T-helper 1 cell treated with Interleukin-12 subunit alpha and Interleukin-12 subunit beta and Interleukin-4 antibody, amounts not matched to agents 30 μg/mL and 1 μg/mL, for 36 hours (primary cell): ENCODE measurements around the gene ZNF732.
"Not testable (repeated sequence)": the region's sequence is repeated elsewhere in the genome, so short reads cannot be mapped to it uniquely, and the experiment has no call there.

Experiments
- H3K27ac Mint-ChIP-seq: one replicate; pipeline ENCODE4 v1.8.0; 2021; ENCODE audit warnings: mild to moderate bottlenecking, mixed read lengths
- H3K27me3 Mint-ChIP-seq: one replicate; pipeline ENCODE4 v1.8.0; 2021; ENCODE audit warnings: low read depth, mixed read lengths
- H3K36me3 Mint-ChIP-seq: one replicate; pipeline ENCODE4 v1.8.0; 2021; ENCODE audit warnings: low read depth, mixed read lengths
- H3K4me1 Mint-ChIP-seq: one replicate; pipeline ENCODE4 v1.8.0; 2021; ENCODE audit warnings: low read depth, mixed read lengths
- H3K4me3 Mint-ChIP-seq: one replicate; pipeline ENCODE4 v1.8.0; 2021; ENCODE audit warnings: mild to moderate bottlenecking, moderate library complexity, mixed read lengths
- H3K9me3 Mint-ChIP-seq: one replicate; pipeline ENCODE4 v1.8.0; 2021; ENCODE audit warnings: mixed read lengths

The ZNF732 gene

GRCh38 chr4:304969-305680, at the start of gene ZNF732:
TSS of gene ZNF732 (minus strand) at chr4:305474. CDS start at chr4:305310, 164 bp downstream.
- Mint-ChIP-seq H3K36me3 (peaks cover 2% of the 10 kb centered on the region), H3K9me3 (peaks cover 58% of the 10 kb centered on the region), H3K4me3 (no peak within 1 kb of the TSS), H3K27ac (no peak within 1 kb of the TSS), H3K27me3 (no peaks in the 10 kb centered on the region), H3K4me1 (no peaks in the 10 kb centered on the region)

- peaks cover 48% of the 10 kb centered on the region for H3K9me3 Mint-ChIP-seq
- H3K27me3 Mint-ChIP-seq, result no peaks in the 10 kb centered on the region
- peak overlapping the region; percentile 17 for H3K4me3 Mint-ChIP-seq
- H3K4me1 Mint-ChIP-seq, result peaks cover 18% of the 10 kb centered on the region
- no peak overlapping the region for H3K27ac Mint-ChIP-seq
- peaks cover 74% of the 10 kb centered on the region for H3K36me3 Mint-ChIP-seq
These were observed 34.7 kb upstream of the ZNF732 start for GRCh38 chr4:340011-340410.

DNA sequence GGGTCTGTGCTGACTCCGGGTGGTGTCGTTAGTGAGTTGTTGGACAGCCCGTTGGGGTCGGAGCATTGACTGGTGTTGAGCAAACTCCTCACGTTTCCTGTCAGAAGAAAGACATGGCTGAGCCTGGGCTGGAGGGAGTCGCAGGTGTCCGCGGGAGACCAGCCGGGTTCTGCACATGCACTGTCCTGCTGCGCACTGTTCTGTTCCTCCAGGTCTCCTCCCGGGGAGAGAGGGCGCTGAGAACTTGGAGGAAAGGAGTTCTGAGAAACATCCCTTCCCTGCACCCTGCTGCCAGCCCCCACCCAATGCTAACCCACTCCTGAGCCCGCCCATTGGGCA, 33.5 kb upstream of the ZNF732 start:
- H3K27ac Mint-ChIP-seq, result peak overlapping the region; percentile 99
- peaks cover 64% of the 10 kb centered on the region for H3K36me3 Mint-ChIP-seq
- peaks cover 54% of the 10 kb centered on the region for H3K9me3 Mint-ChIP-seq
- peak overlapping the region; percentile 99 for H3K4me3 Mint-ChIP-seq
- H3K27me3 Mint-ChIP-seq, result peaks cover 3% of the 10 kb centered on the region
- peaks cover 18% of the 10 kb centered on the region for H3K4me1 Mint-ChIP-seq

GRCh38 chr4:337932-338758, 32.9 kb upstream of the ZNF732 start:
- Mint-ChIP-seq H3K27me3 (peaks cover 3% of the 10 kb centered on the region), H3K4me3 (peak overlapping the region; percentile 99), H3K9me3 (peaks cover 54% of the 10 kb centered on the region), H3K27ac (peak overlapping the region; percentile 99), H3K36me3 (peaks cover 60% of the 10 kb centered on the region), H3K4me1 (peaks cover 18% of the 10 kb centered on the region)

- Mint-ChIP-seq H3K9me3 (peaks cover 52% of the 10 kb centered on the region), H3K4me1 (peaks cover 18% of the 10 kb centered on the region), H3K4me3 (peak within 1 kb of the TSS; percentile 99), H3K36me3 (peaks cover 52% of the 10 kb centered on the region), H3K27me3 (peaks cover 3% of the 10 kb centered on the region), H3K27ac (peak within 1 kb of the TSS; percentile 99)
These were observed 32.1 kb upstream of the ZNF732 start, which contains the start of gene ZNF141 for GRCh38 chr4:337143-337931. TSS of gene ZNF141 (plus strand) at chr4:337814. CDS start at chr4:337984, 170 bp downstream.

GRCh38 chr4:336893-337142, 31.5 kb upstream of the ZNF732 start:
- H3K4me1 Mint-ChIP-seq, result peaks cover 18% of the 10 kb centered on the region
- peaks cover 46% of the 10 kb centered on the region for H3K36me3 Mint-ChIP-seq

GRCh38 chr4:336099-336892, 31.0 kb upstream of the ZNF732 start:
- Mint-ChIP-seq H3K36me3 (peaks cover 41% of the 10 kb centered on the region), H3K27ac (peak overlapping the region; percentile 57), H3K9me3 (peaks cover 43% of the 10 kb centered on the region), H3K4me1 (peaks cover 18% of the 10 kb centered on the region), H3K4me3 (peak overlapping the region; percentile 68), H3K27me3 (peaks cover 3% of the 10 kb centered on the region)

More at GRCh38 chr4:336893-337142, 31.5 kb upstream of the ZNF732 start:
- H3K4me3 Mint-ChIP-seq, result peak overlapping the region; percentile 99
- H3K9me3 Mint-ChIP-seq, result peaks cover 48% of the 10 kb centered on the region
- peaks cover 3% of the 10 kb centered on the region for H3K27me3 Mint-ChIP-seq
- peak overlapping the region; percentile 99 for H3K27ac Mint-ChIP-seq

DNA sequence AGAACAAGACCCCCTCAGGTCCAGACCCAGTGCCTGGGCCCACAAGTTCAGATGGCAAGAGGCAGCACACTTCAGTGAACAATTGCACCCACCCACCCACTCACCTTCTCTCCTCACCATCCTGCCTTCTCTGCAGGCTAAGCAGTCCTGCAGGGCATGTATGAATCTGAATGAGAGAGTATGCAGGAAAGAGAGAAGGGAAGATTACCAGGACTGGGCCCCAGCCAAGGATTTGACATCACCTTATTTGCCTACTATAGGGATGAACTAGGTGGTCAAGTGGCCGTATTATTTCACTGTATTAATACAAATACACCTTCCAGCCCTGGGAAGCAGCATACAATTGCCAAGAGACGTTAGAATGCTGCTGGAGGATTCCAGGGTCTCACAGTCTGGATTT, 30.2 kb upstream of the ZNF732 start:
- Mint-ChIP-seq H3K9me3 (peaks cover 38% of the 10 kb centered on the region), H3K4me3 (peak overlapping the region; percentile 68), H3K27me3 (peaks cover 3% of the 10 kb centered on the region), H3K27ac (no peak overlapping the region), H3K4me1 (peaks cover 18% of the 10 kb centered on the region), H3K36me3 (peaks cover 36% of the 10 kb centered on the region)

DNA sequence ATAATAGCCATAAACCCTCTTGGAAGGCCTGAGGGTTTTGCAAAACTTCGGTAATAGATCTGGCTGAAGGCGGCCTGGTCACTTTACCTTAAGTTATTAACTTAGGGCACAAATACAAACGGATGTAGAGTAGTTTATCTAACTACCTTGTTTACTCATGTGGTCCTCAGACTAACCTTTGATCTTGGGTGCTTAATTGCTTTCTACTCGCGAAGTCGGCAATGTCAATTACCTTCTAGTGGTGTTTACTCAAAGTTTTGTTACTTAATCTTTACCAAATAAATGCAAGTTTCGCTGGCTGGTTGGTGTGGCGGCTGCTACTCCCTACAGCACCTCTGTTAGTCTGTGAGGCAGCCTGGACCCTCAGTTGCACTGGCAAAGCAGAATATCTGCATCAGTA, 23.5 kb upstream of the ZNF732 start:
- Mint-ChIP-seq H3K9me3 (peaks cover 22% of the 10 kb centered on the region), H3K4me3 (no peak overlapping the region), H3K27me3 (no peaks in the 10 kb centered on the region), H3K27ac (no peak overlapping the region), H3K4me1 (no peaks in the 10 kb centered on the region), H3K36me3 (no peaks in the 10 kb centered on the region)

DNA sequence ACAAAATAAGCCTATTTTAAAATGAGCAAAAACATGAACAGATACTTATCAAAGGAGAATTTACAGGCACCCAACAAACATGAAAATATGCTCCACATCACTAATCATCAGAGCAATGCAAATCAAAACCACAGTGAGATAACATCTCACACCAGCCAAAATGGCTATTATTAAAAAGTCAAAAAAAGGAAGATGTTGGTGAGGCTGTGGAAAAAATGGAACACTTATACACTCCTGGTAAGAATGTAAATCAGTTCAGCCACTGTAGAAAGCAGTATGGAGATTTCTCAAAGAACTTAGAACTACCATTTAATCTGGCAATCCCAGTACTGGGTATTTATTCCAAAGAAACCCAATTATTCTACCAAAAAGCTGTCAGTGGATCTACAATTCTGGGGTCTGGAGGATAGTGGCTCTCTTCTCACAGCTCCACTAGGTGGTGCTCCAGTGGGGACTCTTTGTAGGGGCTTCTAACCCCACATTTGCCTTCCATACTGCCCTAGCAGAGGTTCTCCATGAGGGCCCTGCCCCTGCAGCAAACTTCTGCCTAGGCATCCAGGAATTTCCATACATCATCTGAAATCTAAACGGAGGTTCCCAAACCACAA, 9.1 kb upstream of the ZNF732 start:
- Mint-ChIP-seq H3K36me3 (no peaks in the 10 kb centered on the region), H3K27me3 (no peaks in the 10 kb centered on the region), H3K4me3 (no peak overlapping the region), H3K4me1 (no peaks in the 10 kb centered on the region), H3K9me3 (peaks cover 58% of the 10 kb centered on the region), H3K27ac (no peak overlapping the region)

GRCh38 chr4:309807-310206, 4.5 kb upstream of the ZNF732 start:
- Mint-ChIP-seq H3K9me3 (peaks cover 52% of the 10 kb centered on the region), H3K27me3 (no peaks in the 10 kb centered on the region), H3K4me3 (no peak overlapping the region), H3K36me3 (no peaks in the 10 kb centered on the region), H3K4me1 (no peaks in the 10 kb centered on the region), H3K27ac (no peak overlapping the region)

DNA sequence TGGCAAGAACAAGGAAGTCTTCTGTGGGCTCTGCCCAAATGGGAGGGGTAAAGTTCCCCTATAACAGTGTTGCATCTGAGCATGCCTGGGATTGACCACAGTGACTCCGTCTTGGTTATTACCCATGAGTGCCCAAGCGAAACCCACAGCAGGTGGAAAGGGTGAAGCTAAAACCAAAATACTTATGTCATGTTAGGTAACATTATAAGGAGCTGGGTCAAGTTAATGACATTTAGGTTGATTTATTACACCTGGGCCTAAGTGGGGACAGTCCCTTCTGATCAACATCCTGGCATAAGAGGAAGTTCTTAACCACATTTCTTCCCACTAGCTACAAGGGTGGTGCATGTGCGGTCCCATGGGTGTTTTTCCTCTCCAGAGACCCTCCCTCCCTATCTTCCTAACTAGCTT, 1.3 kb upstream of the ZNF732 start:
- Mint-ChIP-seq H3K27ac (no peak overlapping the region), H3K4me3 (no peak overlapping the region)

DNA sequence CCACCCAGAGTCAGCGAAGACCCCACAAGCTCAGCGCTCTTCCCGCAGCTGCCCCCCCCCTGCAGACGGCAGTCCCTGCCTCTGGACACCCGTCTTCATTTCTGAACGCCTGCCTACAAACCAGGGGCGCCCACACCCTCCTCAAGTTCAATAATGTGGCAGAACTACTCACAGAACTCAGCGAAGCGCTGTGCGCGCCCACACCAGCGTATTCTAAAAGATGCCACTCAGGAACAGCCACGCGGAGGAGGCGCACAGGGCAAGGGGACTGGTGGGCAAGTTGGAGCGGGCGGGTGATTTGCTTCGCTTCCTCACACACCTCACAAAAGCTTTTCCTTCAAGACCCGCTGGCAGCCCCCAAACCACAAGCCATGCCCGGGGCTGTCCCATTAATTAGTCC, 758 bp downstream of the ZNF732 start:
- not testable (repeated sequence) for H3K4me3 Mint-ChIP-seq, H3K27me3 Mint-ChIP-seq
- peaks cover 58% of the 10 kb centered on the region for H3K9me3 Mint-ChIP-seq

More for the DNA sequence above, 1.3 kb upstream of the ZNF732 start:
- H3K27me3 Mint-ChIP-seq, result no peaks in the 10 kb centered on the region
- H3K36me3 Mint-ChIP-seq, result peaks cover 2% of the 10 kb centered on the region
- no peaks in the 10 kb centered on the region for H3K4me1 Mint-ChIP-seq
- peaks cover 64% of the 10 kb centered on the region for H3K9me3 Mint-ChIP-seq

DNA sequence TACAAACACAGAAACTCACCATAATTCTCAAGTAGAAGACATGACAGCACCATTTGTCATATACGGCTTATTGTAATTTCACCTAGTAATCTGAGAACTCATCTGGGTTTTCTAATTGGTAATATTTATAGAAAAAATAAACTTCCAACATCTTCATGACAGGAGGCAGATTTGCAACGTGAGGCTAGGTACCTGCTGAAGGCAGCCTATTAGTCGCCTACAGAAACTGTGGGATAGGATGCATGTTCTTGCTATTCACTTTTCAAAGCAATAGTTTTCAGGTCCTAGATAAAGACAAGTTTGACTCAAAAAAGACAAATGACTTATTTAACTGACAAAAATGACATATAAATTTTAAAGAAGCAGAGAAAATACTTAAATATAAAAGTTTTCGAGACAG, 2.9 kb downstream of the ZNF732 start:
- Mint-ChIP-seq H3K27ac (no peak overlapping the region), H3K36me3 (peaks cover 2% of the 10 kb centered on the region), H3K4me3 (no peak overlapping the region), H3K9me3 (peaks cover 63% of the 10 kb centered on the region), H3K4me1 (no peaks in the 10 kb centered on the region), H3K27me3 (no peaks in the 10 kb centered on the region)

More for the DNA sequence above, 758 bp downstream of the ZNF732 start:
- H3K27ac Mint-ChIP-seq, H3K4me1 Mint-ChIP-seq, H3K36me3 Mint-ChIP-seq: not testable (repeated sequence)
